ENCODE data around the gene ATXN7L3.

ATXN7L3 gene

GRCh38 chr17:44218344-44219107, 18.8 kb upstream of the ATXN7L3 start:
- peak; percentile 79 for DNase-seq

GRCh38 chr17:44217738-44218343, 18.2 kb upstream of the ATXN7L3 start:
- no peak for DNase-seq

- DNase-seq, result no peak
These were observed 17.0 kb upstream of the ATXN7L3 start for GRCh38 chr17:44216694-44217093.

- peak; percentile 33 for DNase-seq
These were observed 16.5 kb upstream of the ATXN7L3 start for GRCh38 chr17:44216173-44216572.

GRCh38 chr17:44214896-44215295, 15.2 kb upstream of the ATXN7L3 start:
- no peak for DNase-seq

GRCh38 chr17:44214230-44214494, 14.5 kb upstream of the ATXN7L3 start:
- DNase-seq, result no peak

- DNase-seq, result no peak
These were observed 13.9 kb upstream of the ATXN7L3 start for GRCh38 chr17:44213403-44214229.

- no peak for DNase-seq
These were observed 13.1 kb upstream of the ATXN7L3 start for GRCh38 chr17:44212507-44213402.

GRCh38 chr17:44211281-44212265, 11.9 kb upstream of the ATXN7L3 start:
- no peak for DNase-seq

GRCh38 chr17:44210342-44211192, 10.9 kb upstream of the ATXN7L3 start:
- peak; percentile 82 for DNase-seq

- DNase-seq, result no peak
These were observed 10.2 kb upstream of the ATXN7L3 start for GRCh38 chr17:44209786-44210341.

GRCh38 chr17:44207743-44208142, 8.1 kb upstream of the ATXN7L3 start:
- no peak for DNase-seq

GRCh38 chr17:44207319-44207718, 7.6 kb upstream of the ATXN7L3 start:
- DNase-seq, result no peak

GRCh38 chr17:44206825-44207155, 7.1 kb upstream of the ATXN7L3 start:
- DNase-seq, result no peak

GRCh38 chr17:44205962-44206824, 6.5 kb upstream of the ATXN7L3 start:
- DNase-seq, result no peak

- DNase-seq, result no peak
These were observed 4.8 kb upstream of the ATXN7L3 start for GRCh38 chr17:44204441-44204882.

GRCh38 chr17:44203731-44204440, 4.2 kb upstream of the ATXN7L3 start:
- DNase-seq, result peak; percentile 20

- DNase-seq, result no peak
These were observed 3.1 kb upstream of the ATXN7L3 start for GRCh38 chr17:44202756-44203155.
